ENCODE results near the gene WDR18.
"Not testable (repeated sequence)": the region's sequence is repeated elsewhere in the genome, so short reads cannot be mapped to it uniquely, and the experiment has no call there.

Gene WDR18

GRCh38 chr19:950352-951066, 33.6 kb upstream of the WDR18 start:
- DNase-seq = no peak

DNA sequence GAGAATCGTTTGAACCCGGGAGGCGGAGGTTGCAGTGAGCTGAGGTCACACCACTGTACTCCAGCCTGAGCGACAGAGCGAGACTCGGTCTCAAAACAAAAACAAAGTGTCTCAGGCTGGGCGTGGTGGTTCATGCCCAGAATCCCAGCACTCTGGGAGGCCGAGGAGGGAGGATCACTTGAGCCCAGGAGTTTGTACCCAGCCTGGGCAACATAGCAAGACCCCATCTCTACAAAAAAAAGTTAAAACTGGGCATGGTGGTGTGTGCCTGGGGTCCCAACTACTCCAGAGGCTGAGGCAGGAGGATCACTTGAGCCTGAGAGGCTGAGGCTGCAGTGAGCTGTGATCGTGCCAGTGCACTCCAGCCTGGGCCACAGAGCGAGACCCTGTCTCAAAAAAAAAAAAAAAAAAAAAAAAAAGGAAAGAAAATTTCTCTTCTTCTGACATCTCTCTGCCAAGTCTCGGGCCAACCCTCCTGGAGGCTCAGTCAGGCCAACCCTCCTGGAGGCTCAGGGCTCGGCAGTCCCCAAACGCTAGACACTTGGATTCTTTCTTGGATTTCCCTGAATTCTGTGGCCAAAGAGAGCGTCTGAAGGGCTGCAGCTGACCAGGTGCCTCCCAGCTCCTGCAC, 32.0 kb upstream of the WDR18 start:
- DNase-seq = no peak

DNA sequence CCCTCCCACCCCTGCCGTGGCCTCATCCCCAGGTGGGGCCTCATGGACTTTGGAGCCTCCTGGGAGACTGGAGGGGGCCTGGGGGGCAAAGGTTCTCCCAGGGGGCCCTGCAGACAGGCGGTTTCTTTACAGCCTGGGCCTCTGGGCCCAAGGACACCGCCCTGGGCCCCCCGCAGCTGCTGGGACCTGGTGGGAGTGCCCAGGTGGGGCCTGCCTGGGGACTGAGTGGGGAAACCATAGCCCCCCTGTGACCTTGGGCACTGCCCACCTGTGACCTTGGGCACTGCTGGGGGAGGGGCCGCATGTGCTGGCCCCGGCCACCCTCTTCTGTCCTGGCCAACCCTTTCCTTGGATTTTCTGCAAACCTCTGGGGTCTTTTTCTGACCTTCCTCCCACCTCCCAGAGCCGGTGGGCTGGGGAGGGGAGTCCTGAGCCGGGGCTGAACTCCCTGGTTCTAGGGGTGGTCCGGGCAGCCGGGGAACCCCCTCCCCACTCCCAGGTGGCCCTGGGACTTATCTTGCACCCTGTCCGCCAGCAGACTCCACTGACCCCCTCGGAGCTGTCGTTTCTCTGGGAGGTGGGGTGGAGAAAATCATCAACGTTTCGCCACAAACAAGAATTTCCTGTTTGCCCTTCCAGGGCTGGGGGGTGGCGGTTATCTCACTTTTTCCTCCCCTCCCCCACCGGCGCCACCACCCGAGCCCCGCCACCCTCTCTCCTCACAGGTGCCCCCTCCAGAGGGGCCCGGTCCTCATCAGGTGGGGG, 31.3 kb upstream of the WDR18 start:
- DNase-seq = no peak

DNA sequence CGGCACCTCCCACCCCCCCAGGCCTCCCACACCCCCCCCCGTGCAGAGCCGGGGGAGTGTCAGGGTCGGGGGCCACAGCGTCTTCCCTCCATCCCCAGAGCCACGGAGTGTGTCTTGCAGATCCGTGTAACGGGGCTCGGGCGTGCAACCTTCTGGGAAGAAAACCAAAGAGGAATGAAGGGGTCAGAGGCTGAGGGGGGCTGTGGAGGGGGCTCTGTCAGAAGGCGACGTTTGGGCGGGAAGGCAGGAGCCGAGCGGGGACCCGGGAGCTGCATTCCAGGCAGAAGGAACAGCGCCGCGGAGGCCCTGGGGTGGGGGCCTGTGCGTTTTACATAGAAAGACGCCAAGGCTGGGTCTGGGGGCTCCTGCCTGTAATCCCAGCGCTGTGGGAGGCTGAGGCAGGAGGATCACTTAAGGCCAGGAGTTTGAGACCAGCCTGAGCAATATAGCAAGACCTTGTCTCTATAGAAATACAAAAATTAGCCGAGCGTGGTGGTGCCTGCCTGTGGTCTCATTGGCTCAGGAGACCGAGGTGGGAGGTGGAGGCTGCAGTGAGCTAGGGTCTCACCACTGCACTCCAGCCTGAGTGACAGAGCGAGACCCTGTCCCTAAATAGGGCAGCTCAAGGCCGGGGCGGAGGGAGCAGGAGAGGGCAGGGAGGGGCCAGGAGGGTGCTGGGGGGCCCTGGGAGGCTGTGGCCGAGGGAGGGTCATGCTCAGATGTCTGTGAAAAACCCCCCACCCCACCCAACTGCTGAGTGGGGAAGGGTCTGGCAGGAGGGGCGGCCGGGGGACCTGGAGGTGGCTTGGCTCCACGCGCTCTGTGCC, 30.5 kb upstream of the WDR18 start:
- DNase-seq = no peak

GRCh38 chr19:954272-954671, 29.9 kb upstream of the WDR18 start:
- DNase-seq = no peak

GRCh38 chr19:954672-955494, 29.3 kb upstream of the WDR18 start:
- DNase-seq = no peak

- no peak for DNase-seq
Observed at GRCh38 chr19:955803-956765, 28.1 kb upstream of the WDR18 start.

DNA sequence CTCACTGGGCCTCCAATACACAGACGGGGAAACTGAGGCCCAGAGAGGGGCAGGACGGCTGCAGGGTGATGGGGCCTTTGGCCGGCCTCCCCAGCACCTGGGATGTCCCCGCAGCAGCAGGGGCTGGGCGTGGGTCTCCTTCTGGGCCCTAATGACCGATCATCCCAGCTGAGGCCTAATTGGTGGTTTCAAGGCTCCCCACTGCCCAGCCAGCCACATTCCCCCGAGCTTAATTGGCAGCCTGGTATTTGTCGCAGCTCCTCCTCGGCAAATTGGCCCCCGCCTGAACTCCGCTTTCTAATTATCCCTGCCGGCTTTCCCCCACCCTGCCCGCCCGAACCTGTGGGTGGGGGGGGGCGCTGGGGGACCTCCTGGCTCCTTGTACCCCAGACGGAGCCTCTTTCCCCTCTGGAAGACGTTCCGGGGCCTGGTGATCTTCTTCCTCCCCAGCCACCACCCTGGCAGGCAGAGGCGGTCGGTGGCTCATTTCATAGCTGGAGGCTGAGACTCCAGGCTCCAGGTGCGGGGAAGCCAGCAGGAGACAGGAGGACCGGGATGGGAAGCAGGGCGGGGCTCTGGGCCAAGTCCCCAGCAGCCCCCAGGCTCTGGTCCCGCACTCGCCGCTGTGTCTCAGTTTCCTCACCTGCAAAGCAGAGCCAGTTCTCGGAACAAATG, 27.2 kb upstream of the WDR18 start:
- DNase-seq = no peak

GRCh38 chr19:957578-957977, 26.6 kb upstream of the WDR18 start:
- not testable (repeated sequence) for DNase-seq

DNA sequence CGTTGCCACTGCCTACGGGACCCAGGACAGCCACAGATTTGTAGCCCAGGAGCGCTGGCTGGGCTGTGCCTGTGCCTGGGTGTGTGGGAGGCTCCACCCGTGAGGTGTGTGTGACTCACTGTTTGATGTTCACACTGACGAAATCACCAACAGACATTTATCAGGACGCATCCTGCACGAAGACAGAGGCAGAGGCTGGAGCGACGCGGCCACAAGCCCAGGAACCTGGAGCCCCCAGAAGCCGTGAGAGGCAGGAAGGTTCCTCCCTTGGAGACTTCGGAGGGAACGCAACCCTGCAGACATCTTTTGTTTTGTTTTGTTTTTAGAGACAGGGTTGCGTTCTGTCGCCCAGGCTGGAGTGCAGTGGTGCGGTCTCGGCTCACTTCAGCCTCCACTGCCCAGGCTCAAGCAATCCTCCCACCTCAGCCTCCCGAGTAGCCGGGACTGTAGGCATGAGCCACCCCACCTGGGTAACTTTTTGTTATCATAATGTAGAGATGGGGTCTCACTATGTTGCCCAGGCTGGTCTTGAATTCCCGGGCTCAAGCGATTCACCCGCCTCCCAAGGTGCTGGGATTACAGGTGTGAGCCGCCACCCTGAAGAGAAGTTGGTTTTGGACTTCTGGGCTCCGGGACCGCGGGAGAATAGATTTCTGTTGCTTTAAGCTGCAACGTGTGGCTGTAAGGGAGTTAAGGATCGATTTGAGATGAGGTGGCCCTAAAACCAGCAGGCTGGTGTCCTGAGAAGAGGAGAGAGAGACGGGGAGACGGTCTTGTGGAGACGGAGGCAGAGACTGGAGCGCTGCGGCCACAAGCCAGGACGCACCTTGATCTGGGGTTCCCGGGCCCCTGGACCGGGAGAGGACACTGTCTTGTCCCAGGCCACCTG, 24.9 kb upstream of the WDR18 start:
- peak; percentile 59 for DNase-seq

GRCh38 chr19:960020-960419, 24.1 kb upstream of the WDR18 start:
- DNase-seq = no peak

DNA sequence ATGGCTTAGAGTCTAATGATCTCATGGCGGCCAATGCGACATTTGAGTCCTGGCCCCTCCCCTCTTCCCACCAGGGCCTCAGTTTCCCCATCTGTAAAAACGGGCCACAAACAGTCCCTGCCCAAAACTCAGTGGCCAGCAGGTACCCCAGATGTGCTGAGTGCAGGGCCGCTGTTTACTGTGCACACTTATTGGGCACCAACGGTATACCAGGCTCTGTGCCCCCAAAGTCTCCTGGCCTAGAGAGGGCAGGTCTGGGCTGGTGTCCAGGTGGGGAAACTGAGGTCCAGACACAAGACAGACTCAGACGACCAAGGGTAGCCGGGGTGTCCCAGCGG, 23.6 kb upstream of the WDR18 start:
- DNase-seq = no peak

DNA sequence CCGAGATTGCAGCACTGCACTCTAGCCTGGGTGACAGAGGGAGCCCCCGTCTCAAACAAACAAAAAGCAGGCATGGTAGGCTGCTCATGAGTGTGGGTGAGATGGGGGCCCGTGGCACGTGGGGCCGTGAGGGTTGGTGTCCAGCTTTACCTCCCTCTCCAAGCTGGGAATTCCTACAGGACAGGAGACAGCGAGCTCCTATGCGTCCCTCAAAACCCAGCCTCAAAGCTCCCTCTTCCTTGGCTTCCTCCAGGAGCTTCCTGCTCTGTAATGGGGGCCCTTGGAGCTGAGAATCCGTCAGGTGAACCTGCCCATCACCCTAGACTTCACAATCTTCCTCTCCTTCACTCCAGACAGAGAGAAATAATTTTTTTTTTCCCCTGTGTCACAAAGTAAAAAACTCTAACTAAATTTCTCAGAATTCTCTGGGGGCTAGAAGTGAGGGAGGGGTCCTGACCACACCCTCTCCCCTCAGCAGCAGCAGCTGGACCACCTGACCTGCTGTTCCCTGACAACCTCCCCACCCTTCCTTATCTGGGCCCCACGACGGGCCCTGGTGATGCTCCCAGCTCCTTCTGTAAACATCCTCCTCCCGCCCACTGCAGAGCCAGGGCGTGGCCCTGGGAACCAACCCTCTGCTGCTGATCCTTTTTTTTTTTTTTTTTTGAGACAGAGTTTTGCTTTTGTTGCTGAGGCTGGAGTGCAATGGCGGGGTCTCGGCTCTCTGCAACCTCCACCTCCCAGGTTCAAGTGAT, 22.1 kb upstream of the WDR18 start:
- no peak for DNase-seq

DNA sequence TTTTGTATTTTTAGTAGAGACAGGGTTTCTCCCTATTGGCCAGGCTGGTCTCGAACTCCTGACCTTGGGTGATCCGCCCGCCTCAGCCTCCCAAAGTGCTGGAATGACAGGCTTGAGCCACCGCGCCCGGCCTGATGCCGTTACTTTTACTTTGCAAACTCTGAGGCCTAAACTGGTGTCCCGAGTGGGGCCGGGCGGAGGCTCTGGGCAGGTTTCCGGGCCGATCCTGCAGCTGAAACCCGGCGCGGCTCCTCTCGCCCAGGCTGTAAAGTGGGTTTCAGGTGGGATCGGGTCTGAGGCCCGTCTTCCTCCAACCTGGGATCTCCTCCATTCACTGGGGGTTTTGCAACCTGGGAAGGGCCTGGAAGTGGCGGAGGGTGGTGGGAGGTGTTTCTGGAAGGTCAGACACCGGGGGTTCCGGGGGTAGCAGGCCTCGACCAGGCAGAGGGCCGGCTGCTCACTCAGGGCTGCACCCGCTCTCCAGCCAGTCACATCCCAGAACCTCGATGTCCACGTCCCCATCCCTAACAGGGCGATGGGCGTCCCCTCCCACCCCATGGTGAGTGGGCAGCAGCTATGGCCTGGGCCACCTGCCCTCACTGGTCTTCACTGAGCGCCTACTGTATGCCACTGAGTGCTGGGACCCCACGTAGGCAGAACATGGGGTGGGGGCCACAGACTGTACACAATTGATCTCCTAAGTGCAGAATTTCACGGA, 21.3 kb upstream of the WDR18 start:
- DNase-seq = no peak

DNA sequence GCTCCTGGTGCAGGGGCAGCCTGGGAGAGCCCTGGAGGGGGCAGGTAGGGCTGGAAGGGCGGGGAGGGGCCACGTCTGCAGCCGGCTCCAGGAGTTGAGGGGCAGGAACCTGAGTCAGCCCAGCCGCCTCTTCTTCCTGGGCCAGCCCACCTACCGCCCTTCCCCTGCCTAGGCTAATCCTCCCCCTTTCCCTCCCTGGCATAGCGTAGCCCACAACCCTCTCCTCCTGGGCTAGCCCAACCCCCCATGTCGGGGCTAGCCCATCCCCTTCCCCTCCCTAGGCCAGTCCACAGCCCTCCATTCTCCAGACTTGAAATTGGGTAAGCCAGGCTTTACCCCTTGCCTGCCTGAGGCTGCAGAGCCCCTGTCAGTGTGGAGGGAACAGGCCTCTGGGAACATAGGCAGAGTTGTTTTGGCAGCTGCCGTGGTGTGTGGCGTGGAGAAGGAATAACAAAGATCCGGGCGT, 20.6 kb upstream of the WDR18 start:
- no peak for DNase-seq

DNA sequence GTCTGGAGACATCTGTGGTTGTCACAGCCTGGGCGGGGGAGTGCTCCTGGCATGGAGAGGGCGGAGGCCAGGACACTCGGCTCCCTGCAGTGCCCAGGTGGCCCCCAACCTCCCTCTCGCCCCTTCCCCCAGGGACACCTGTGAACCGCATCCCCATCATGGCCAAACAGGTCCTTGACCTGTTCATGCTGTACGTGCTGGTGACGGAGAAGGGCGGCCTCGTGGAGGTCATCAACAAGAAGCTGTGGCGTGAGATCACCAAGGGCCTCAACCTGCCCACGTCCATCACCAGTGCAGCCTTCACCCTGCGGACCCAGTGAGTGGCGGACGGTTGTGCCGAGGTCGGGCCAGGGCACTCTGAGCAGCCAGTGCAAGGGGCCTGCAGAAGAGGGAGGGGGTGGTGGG, 20.0 kb upstream of the WDR18 start:
- DNase-seq = no peak

DNA sequence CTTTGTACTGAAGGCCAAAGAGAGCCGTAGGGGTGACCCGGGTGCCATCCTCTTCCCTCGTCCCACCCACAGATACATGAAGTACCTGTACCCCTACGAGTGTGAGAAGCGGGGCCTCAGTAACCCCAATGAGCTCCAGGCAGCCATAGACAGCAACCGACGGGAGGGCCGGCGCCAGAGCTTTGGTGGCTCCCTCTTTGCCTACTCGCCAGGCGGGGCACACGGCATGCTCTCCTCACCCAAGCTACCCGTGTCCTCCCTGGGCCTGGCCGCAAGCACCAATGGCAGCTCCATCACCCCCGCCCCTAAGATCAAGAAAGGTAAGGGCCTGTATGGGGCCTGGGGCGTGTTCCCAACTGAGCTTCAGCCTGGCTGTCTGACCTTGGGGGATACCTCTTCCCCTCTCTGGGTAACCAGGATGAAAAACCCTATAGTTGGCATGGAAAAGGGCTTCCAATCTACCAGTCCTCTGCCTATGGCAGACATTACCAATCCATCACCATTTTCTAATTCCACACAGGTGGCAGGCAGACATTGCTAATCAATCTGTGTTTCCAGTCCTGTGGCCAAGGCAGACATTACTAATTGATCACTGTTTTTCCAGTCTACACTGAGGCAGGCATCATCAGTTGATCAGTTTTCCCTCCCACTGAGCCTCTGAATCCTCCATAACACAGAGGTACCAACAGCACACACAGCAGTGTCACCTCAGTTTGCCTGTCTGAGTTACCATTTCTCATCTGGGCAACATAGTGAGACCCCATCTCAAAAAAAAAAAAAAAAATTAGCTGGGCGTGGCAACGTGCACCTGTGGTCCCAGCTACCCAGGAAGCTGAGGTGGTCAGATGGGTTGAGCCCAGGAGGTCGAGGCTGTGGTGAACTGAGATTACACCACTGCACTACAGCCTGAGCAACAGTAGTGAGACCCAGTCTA, 19.1 kb upstream of the WDR18 start:
- no peak for DNase-seq
